Ovary (tissue), 3 donors: ENCODE data around the gene METRNL.

Experiments
- CTCF ChIP-seq, 3 donors: fragments of 450-650 bp in 2 of 3; fragments of 200-600 bp in 1 of 3; IDR thresholded peaks; one replicate each; pipeline versions ENCODE4 v1.5.1 to v1.8.0; 2016 to 2022; ENCODE audit warnings: antibody characterized with exemption in 3 of 3, mild to moderate bottlenecking in 1 of 3
- EP300 ChIP-seq: sonication (generic); formaldehyde crosslinking; IDR thresholded peaks from one replicate; pipeline ENCODE4 v1.6.1; 2017; ENCODE audit warnings: antibody characterized with exemption
- donor health status: DM: no; HTN: no; CAD: no.

GRCh38 chr17:83053739-83054451 lies 25.5 kb upstream of the METRNL start:
- no peak for TF ChIP-seq CTCF (IDR thresholded peaks at IDR 0.05)
- no peak for TF ChIP-seq EP300
